Measurements from ENCODE around the gene ASF1B.

- TF ChIP-seq CTCF (IDR thresholded peaks at IDR 0.05) (no peak), POLR2A (IDR thresholded peaks at IDR 0.05) (no peak), EP300 (IDR thresholded peaks at IDR 0.05) (no peak)
Measured at GRCh38 chr19:14089412-14089661, 47.1 kb downstream of the ASF1B start.
